Upper lobe of right lung (tissue), 1 donor: Measurements from ENCODE around the gene CDH13. TPM values are rescaled to one million over a fixed set of nuclear protein-coding genes. Genes with fewer than 3 reads are reported as not detected.

Experiments
- ATAC-seq: fragments of 200-7000 bp; cut with Tn5 transposase; one replicate; pipeline ENCODE4 v1.9.1; 2020; ENCODE audit warnings: mild to moderate bottlenecking, moderate library complexity
- DNase-seq: peaks from one replicate; pipeline ENCODE4 v3.0.0-alpha.2; 2020
- H3K27ac ChIP-seq: fragments of 200-600 bp; one replicate; pipeline ENCODE4 v1.8.0; 2022
- H3K27me3 ChIP-seq: fragments of 200-600 bp; one replicate; pipeline ENCODE4 v1.8.0; 2022; ENCODE audit warnings: mild to moderate bottlenecking
- H3K36me3 ChIP-seq: fragments of 200-600 bp; one replicate; pipeline ENCODE4 v1.8.0; 2022
- H3K4me1 ChIP-seq: fragments of 200-600 bp; one replicate; pipeline ENCODE4 v1.8.0; 2022
- H3K4me3 ChIP-seq: fragments of 200-600 bp; one replicate; pipeline ENCODE4 v1.8.0; 2022; ENCODE audit warnings: mild to moderate bottlenecking
- H3K9me3 ChIP-seq: fragments of 200-600 bp; one replicate; pipeline ENCODE4 v1.8.0; 2022
- CTCF ChIP-seq: fragments of 200-600 bp; IDR thresholded peaks from one replicate; pipeline ENCODE4 v1.8.0; 2022; ENCODE audit warnings: antibody characterized with exemption
- intact Hi-C: fragments of 100-400 bp; cut with DNase I; formaldehyde crosslinking; loops from one replicate; pipeline ENCODE4 v1.11.0; 2022
- total RNA-seq: library from RNA; stranded (reverse); fragmentation: NEBNext Ultra II Directional; extraction: Animal tissue kit (Norgen Biotek cat#: 25700); gene quantifications from one replicate; pipeline ENCODE4 v1.2.1, GENCODE V29; 2021
- donor health status: DM: no; HTN: yes; CAD: no; lungs with severe emphysema.

Gene CDH13
- total RNA-seq, 1 donor from 2014 or later, result 27.2 TPM

GRCh38 chr16:82638095-82638798 is 11.5 kb downstream of the CDH13 start:
- no peak overlapping the region for H3K4me3 ChIP-seq
- no peaks in the 10 kb centered on the region for H3K36me3 ChIP-seq
- H3K27me3 ChIP-seq, result no peaks in the 10 kb centered on the region
- no peak overlapping the region for H3K27ac ChIP-seq
- no peak for TF ChIP-seq CTCF
- DNase-seq (no peak), ATAC-seq (no peak)
- H3K4me1 ChIP-seq, result no peaks in the 10 kb centered on the region
- intact Hi-C loops, result no loop called here
- H3K9me3 ChIP-seq, result no peaks in the 10 kb centered on the region

GRCh38 chr16:82639263-82639662 is 12.5 kb downstream of the CDH13 start:
- intact Hi-C loops, result no loop called here
- TF ChIP-seq CTCF, result no peak
- H3K36me3 ChIP-seq, result no peaks in the 10 kb centered on the region

DNA sequence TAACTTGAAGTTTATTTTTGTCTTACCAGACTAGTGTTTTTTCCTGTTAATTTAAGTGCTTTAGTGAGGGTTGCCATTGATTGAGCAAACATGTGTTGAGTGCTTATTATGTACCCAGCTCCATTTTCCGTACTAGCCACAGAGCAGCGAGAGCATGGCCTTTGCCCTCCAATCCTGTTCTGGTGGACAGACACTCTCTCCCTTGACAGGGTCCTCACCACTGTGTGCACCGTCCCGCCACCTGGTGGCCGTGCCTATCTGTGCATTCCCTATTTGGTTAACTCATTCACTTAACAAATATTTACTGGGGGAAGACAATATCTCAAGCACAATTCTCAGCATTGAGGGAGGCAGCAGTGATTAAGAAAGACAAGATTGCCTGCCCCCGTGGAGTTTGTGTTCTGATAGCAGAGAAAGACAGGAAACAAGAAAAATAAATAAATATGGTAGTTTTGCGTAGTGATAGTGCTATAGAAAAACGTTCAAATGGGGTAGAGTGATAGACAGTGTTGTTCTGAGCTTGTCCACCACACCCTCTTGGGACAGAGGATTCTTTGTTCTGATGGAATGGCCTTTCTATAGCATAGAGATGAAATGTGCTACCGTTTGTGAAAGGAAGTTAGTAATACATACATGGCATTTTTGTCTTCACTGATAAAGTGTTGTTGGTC is 13.0 kb downstream of the CDH13 start:
- Histone ChIP-seq H3K4me1 (no peaks in the 10 kb centered on the region), H3K4me3 (no peak overlapping the region), H3K9me3 (no peaks in the 10 kb centered on the region), H3K36me3 (no peaks in the 10 kb centered on the region), H3K27me3 (no peaks in the 10 kb centered on the region), H3K27ac (no peak overlapping the region)
- peak; percentile 73 for TF ChIP-seq CTCF
- intact Hi-C loops, result no loop called here
- ATAC-seq, result peak; percentile 81
- peak; percentile 69 for DNase-seq

More at GRCh38 chr16:82639263-82639662, 12.5 kb downstream of the CDH13 start:
- Histone ChIP-seq H3K4me1 (no peaks in the 10 kb centered on the region), H3K27ac (no peak overlapping the region), H3K27me3 (no peaks in the 10 kb centered on the region), H3K4me3 (no peak overlapping the region), H3K9me3 (no peaks in the 10 kb centered on the region)
- ATAC-seq (no peak), DNase-seq (no peak)

DNA sequence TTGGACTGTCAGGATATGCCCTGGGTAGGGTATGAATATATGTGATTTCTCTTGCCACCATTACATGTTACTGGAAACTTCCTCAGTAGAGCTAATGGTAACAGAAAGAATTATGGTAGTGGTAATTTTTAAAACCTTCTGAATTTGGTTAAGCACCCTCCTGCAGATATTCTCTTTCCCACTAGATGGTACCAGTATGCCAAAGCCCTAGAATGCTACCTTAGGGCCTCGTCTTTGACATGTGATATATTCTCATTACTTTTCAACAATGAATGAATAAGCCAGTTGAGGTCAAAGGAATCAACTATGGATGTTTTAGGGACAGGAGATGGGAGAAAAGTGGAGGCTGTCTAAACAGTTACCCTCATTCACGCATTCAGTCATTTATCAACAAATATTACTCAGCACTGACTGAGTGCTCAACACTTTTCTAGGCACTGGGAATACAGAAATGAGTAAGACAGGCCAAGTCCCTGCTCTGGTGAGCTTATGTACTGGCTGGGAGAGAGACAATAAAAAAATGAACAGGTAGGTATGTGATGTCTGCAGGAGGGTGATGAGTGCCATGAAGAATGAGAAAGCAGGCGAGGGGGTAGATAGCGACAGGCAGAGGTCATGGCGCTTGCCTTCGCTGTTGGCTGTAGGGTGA is 14.7 kb downstream of the CDH13 start:
- Histone ChIP-seq H3K27ac (no peak overlapping the region), H3K9me3 (no peaks in the 10 kb centered on the region), H3K27me3 (no peaks in the 10 kb centered on the region), H3K4me1 (no peaks in the 10 kb centered on the region), H3K36me3 (no peaks in the 10 kb centered on the region), H3K4me3 (no peak overlapping the region)
- no peak for TF ChIP-seq CTCF
- no peak for ATAC-seq
- intact Hi-C loops, result no loop called here
- DNase-seq, result no peak

DNA sequence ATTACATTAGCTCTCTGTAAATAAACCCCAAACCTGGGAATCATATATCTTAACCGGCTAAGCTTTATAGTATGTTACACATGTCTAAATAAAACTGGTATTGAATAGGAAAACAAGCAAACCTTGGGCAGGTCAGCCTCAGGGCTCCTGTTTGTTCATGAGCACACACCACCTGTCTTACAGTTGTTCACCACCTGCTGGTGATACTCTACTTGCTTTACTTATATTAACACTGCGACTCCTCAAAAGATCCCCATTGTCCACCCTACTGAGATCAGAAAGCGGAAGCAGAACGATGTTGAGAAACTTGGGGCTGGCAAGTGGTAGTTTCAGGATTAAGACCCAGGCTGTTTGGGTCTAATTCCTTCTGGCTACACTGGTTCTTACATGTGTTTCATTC is 16.4 kb downstream of the CDH13 start:
- H3K27me3 ChIP-seq, result no peaks in the 10 kb centered on the region
- ATAC-seq (no peak), DNase-seq (no peak)
- H3K36me3 ChIP-seq, result no peaks in the 10 kb centered on the region
- H3K9me3 ChIP-seq, result no peaks in the 10 kb centered on the region
- H3K4me1 ChIP-seq, result no peaks in the 10 kb centered on the region
- H3K27ac ChIP-seq, result no peak overlapping the region
- TF ChIP-seq CTCF, result no peak
- intact Hi-C loops, result no loop called here
- H3K4me3 ChIP-seq, result no peak overlapping the region
